Posterior vena cava (tissue), 2 donors: ENCODE results near the gene NR1D1. TPM values are rescaled to one million over a fixed set of nuclear protein-coding genes. Genes with fewer than 3 reads are reported as not detected.

Source experiments
- DNase-seq: peaks from one replicate; pipeline ENCODE4 v3.0.0-alpha.2; 2020; ENCODE audit warnings: low spot score
- intact Hi-C, 2 donors: fragments of 100-400 bp; cut with DNase I; formaldehyde crosslinking; loops; one replicate each; pipeline versions ENCODE4 v1.14.1 to v1.14.2; 2022 to 2023
- total RNA-seq, 2 donors: library from RNA; stranded (reverse); fragmentation: NEBNext Ultra II Directional; extraction: Animal tissue kit (Norgen Biotek cat#: 25700); gene quantifications; one replicate each; pipeline ENCODE4 v1.2.1, GENCODE V29; 2021
- donor health status: DM: yes; HTN: yes; CAD: no.
- donor health status: DM: yes; HTN: yes; CAD: no.

Gene NR1D1
- total RNA-seq, 2 donors from 2014 or later = 20.2 to 24.2 TPM

DNA sequence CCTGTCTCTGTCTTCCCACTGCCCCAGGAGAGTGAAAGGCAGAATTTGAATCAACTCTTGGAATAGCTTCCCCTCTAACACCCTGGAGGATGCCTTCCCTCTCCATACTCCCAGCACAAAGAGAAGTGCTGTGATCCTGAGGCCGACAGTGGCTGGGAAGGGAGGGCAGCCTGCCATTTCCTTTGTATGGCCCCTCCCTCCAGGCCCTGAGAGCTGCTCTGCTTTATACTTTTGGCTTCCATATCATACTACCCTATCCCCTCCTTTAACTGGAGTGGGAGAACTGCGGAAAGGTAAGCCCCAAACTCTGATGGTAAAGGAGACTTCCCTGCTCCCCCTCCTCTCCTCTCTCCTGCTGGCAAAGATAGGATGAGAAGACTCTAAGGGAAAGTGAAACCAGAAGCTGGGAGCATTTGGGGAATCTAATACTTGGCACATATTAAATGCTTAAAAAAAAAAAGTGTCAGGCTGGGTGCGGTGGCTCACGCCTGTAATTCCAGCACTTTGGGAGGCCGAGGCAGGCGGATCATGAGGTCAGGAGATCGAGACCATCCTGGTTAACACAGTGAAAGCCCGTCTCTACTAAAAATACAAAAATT lies 42.1 kb downstream of the NR1D1 start:
- intact Hi-C loops = no loop called here
- DNase-seq = no peak

DNA sequence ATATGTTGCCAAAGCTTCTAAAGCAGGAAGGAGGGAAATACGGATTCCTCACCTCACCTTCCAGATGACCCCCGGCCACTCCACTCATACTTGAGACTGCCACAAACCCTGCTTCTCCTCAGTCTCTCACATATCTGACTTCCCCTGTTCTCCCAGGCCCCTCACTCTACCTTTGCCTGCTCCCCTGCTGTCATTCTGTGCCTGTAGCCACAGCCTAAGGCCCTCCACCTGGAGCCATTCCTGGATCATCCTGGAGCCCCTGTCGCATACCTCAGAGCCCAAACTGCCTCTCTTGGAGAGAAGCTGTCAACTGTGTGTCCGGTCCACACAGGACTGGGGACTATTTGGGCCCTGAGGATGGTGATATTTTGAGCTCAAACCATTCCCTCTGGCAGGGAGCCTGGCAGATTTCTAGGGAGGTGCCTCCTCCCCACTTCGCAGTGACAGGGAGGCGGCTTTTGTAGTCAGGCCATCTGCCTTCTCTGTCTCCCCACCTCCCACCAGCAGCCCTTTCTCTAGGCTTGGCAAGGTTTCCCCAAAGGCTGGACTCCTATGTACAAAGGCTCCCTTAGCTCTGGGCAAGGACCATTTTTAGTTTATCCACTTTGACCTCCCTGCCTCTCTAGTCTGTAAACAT lies 43.9 kb downstream of the NR1D1 start:
- DNase-seq = no peak
- intact Hi-C loops = no loop called here

Other genes with a start within 250 kb of the NR1D1 start
- 1 to 10 TPM; 1.6 TPM for gene IKZF3, start 236.3 kb downstream of the NR1D1 start, total RNA-seq
- gene ZPBP2, start 232.4 kb downstream of the NR1D1 start, total RNA-seq = not detected
- gene GSDMB, start 182.0 kb downstream of the NR1D1 start, total RNA-seq = 1 to 10 TPM; 4.2 to 6.0 TPM
- 10 to 100 TPM; 32.1 to 43.2 TPM for gene ORMDL3, start 173.0 kb downstream of the NR1D1 start, total RNA-seq
- gene LRRC3C, start 172.9 kb downstream of the NR1D1 start, total RNA-seq = not detected
- gene GSDMA, start 137.6 kb downstream of the NR1D1 start, total RNA-seq = under 1 TPM; 0.19 to 0.57 TPM
- 10 to 100 TPM; 57.6 to 65.5 TPM for gene PSMD3, start 119.8 kb downstream of the NR1D1 start, total RNA-seq
- 10 to 100 TPM in 1 of 2 donors, under 1 TPM in 1; 0.69 to 15.3 TPM for gene CSF3, start 85.1 kb downstream of the NR1D1 start, total RNA-seq
- gene MED24, start 46.2 kb downstream of the NR1D1 start, total RNA-seq = 10 to 100 TPM; 46.2 to 53.2 TPM
- 10 to 100 TPM; 50.8 to 65.8 TPM for gene THRA, start 37.6 kb downstream of the NR1D1 start, total RNA-seq
- gene MSL1, start 21.4 kb upstream of the NR1D1 start, total RNA-seq = 10 to 100 TPM; 66.7 to 68.8 TPM
- gene CASC3, start 39.9 kb upstream of the NR1D1 start, total RNA-seq = 100 to 1,000 TPM in 1 of 2 donors, 10 to 100 TPM in 1; 99.2 to 103 TPM
- gene RAPGEFL1, start 76.9 kb upstream of the NR1D1 start, total RNA-seq = 1 to 10 TPM; 4.5 to 5.2 TPM
- 10 to 100 TPM; 24.8 to 28.9 TPM for gene WIPF2, start 118.7 kb upstream of the NR1D1 start, total RNA-seq
- gene CDC6, start 187.3 kb upstream of the NR1D1 start, total RNA-seq = 1 to 10 TPM; 1.4 to 2.5 TPM
- 10 to 100 TPM; 47.5 to 54.5 TPM for gene RARA, start 208.6 kb upstream of the NR1D1 start, total RNA-seq